ENCODE data around the gene CSNK2A1.

CSNK2A1 gene

DNA sequence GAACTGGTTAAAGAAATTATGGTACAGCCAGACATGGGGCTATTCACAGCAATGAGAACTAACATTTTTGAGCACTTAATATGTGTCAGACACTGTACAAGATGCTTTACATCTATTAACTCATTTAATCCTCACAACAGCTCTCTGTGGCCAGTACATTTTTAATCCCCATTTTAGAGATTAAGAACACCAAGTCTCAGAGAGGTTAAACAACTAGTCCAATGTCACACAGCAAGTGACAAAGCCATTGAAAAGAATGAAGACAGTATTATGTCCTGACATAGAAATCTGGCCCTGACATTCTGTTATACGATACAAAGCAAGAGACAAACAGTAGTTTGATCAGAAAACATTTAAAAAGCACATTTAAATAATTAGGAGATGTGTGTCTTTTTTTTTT, 3.8 kb upstream of the CSNK2A1 start:
- H3K4me2 ChIP-seq (ENCODE audit: low read length) = no peak overlapping the region
- no peaks in the 10 kb centered on the region for H3K36me3 ChIP-seq (replicated peaks; ENCODE audit: low read depth, low read length)
- H3K9ac ChIP-seq (ENCODE audit: low read length) = no peak overlapping the region

DNA sequence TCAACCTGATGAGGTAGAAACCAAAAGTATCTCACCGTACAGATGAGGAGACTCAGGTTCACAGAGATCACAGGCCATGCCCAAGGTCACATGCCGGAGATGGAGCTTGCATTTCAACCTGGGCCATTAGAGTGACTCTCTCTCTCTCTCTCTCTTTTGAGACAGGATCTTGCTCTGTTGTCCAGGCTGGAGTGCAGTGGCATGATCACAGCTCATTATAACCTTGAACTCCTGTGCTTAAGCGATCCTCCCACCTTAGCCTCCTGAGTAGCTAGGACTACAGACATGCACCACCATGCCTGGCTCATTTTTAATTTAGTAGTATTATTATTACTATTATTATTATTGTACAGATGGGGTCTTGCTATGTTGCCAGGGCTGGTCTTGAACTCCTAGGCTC, 2.8 kb upstream of the CSNK2A1 start:
- H2AFZ ChIP-seq (ENCODE audit: low read depth, low read length) = no peak overlapping the region
- H3K4me1 ChIP-seq (ENCODE audit: low read length) = peaks cover 17% of the 10 kb centered on the region
- no peak overlapping the region for H3K4me2 ChIP-seq (ENCODE audit: low read length)
- peaks cover 23% of the 10 kb centered on the region for H3K79me2 ChIP-seq (ENCODE audit: low read length)
- H3K27me3 ChIP-seq (ENCODE audit: low read depth, low read length) = peaks cover 13% of the 10 kb centered on the region
- H3K4me3 ChIP-seq (ENCODE audit: low read length) = no peak overlapping the region
- H3K9me3 ChIP-seq (ENCODE audit: insufficient read depth, low read length) = 0 out of 2 replicates have a peak, but pooled peaks cover 2% of the 10 kb centered on the region
- TF ChIP-seq, protein P1, sequence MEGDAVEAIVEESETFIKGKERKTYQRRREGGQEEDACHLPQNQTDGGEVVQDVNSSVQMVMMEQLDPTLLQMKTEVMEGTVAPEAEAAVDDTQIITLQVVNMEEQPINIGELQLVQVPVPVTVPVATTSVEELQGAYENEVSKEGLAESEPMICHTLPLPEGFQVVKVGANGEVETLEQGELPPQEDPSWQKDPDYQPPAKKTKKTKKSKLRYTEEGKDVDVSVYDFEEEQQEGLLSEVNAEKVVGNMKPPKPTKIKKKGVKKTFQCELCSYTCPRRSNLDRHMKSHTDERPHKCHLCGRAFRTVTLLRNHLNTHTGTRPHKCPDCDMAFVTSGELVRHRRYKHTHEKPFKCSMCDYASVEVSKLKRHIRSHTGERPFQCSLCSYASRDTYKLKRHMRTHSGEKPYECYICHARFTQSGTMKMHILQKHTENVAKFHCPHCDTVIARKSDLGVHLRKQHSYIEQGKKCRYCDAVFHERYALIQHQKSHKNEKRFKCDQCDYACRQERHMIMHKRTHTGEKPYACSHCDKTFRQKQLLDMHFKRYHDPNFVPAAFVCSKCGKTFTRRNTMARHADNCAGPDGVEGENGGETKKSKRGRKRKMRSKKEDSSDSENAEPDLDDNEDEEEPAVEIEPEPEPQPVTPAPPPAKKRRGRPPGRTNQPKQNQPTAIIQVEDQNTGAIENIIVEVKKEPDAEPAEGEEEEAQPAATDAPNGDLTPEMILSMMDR (IDR thresholded peaks at IDR 0.05; ENCODE audit: low read depth, low read length) = no peak
- no peak for TF ChIP-seq EZH2phosphoT487 (IDR thresholded peaks at IDR 0.05; ENCODE audit: low read depth)
- no peak overlapping the region for H3K9ac ChIP-seq (ENCODE audit: low read length)
- H4K20me1 ChIP-seq (ENCODE audit: insufficient read depth, low read length) = peaks cover 17% of the 10 kb centered on the region
- peaks cover 9% of the 10 kb centered on the region for H3K36me3 ChIP-seq (replicated peaks; ENCODE audit: low read depth, low read length)
- no peak overlapping the region for H3K27ac ChIP-seq (ENCODE audit: low read length)

More for the DNA sequence above, 3.8 kb upstream of the CSNK2A1 start:
- no peaks in the 10 kb centered on the region for H3K9me3 ChIP-seq (ENCODE audit: insufficient read depth, low read length)
- H3K27me3 ChIP-seq (ENCODE audit: low read depth, low read length) = peaks cover 21% of the 10 kb centered on the region
- H4K20me1 ChIP-seq (ENCODE audit: insufficient read depth, low read length) = peaks cover 6% of the 10 kb centered on the region
- H3K79me2 ChIP-seq (ENCODE audit: low read length) = peaks cover 12% of the 10 kb centered on the region
- H2AFZ ChIP-seq (ENCODE audit: low read depth, low read length) = no peak overlapping the region
- no peak for TF ChIP-seq EZH2phosphoT487 (IDR thresholded peaks at IDR 0.05; ENCODE audit: low read depth)
- TF ChIP-seq, protein P1 (IDR thresholded peaks at IDR 0.05; ENCODE audit: low read depth, low read length) = no peak
- no peak overlapping the region for H3K27ac ChIP-seq (ENCODE audit: low read length)
- H3K4me3 ChIP-seq (ENCODE audit: low read length) = no peak overlapping the region
- peaks cover 9% of the 10 kb centered on the region for H3K4me1 ChIP-seq (ENCODE audit: low read length)

DNA sequence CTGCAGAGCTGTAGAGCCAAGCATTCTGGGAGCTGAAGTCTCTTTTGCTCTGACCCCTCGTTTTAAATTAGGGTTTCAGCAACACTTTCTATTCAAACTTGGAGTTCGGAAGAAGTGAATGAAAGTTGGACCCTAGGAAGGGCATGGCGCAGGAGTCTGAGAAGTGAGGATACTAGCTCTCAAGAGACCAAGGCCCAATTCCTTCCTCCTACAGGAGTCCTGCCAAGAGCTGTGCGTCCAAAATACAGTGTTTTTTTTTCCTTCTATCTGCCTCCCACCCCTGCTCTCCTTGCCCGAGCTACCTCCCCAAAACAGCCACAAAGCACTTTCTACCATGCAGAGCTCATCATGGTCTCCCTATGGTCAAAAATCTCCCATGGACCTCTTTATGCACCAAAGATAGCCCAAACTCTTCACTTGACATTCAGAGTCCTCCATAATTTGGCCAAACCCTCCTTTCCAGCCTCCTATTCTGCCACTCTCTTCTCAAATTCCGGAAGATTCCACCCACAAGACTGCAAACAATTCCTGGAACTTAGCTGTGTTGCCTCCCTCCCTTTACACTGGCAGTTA, 649 bp upstream of the CSNK2A1 start:
- Histone ChIP-seq H3K27me3 (ENCODE audit: low read depth, low read length) (no peaks in the 10 kb centered on the region), H4K20me1 (ENCODE audit: insufficient read depth, low read length) (peaks cover 38% of the 10 kb centered on the region), H3K9ac (ENCODE audit: low read length) (peak overlapping the region; percentile 97), H3K4me3 (ENCODE audit: low read length) (peak overlapping the region; percentile 91), H3K79me2 (ENCODE audit: low read length) (peaks cover 44% of the 10 kb centered on the region), H3K27ac (ENCODE audit: low read length) (peak overlapping the region; percentile 72), H2AFZ (ENCODE audit: low read depth, low read length) (peak overlapping the region; percentile 88), H3K9me3 (ENCODE audit: insufficient read depth, low read length) (peaks cover 7% of the 10 kb centered on the region; the same call in 1 of the 2 replicates), H3K4me1 (ENCODE audit: low read length) (peaks cover 28% of the 10 kb centered on the region), H3K4me2 (ENCODE audit: low read length) (peak overlapping the region; percentile 70), H3K36me3 (replicated peaks; ENCODE audit: low read depth, low read length) (peaks cover 28% of the 10 kb centered on the region)
- no peak for TF ChIP-seq EZH2phosphoT487 (IDR thresholded peaks at IDR 0.05; ENCODE audit: low read depth)
- TF ChIP-seq, protein P1 (IDR thresholded peaks at IDR 0.05; ENCODE audit: low read depth, low read length) = no peak

DNA sequence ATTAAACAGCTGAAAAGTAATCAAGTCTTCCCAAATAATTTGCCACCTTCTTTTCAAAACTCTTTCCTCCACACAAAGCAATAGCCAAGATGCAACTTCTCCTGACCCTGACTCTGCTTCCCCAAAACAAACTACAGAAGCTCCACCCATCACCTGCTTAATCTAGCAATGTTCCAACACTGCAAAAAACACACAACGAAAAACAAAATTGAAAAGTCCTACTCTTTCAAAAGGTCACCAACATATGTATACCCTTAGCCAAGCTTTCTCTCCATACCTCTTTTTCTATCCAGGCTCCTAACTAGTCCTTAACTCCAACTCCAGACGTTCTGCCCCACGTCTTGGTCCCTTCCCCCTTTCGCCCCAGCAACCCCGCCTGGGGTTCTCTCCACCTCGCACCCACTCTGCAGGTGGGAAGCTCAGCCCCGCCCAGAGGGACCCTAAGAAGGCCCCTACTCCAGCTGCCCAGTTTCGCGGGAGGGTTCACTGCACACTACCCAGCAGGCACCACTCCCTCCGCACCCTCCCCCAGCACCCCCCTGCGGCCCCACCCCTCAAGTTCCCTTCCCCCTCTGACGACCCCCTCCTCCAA, 717 bp downstream of the CSNK2A1 start:
- Histone ChIP-seq H3K79me2 (ENCODE audit: low read length) (peaks cover 57% of the 10 kb centered on the region), H3K9ac (ENCODE audit: low read length) (peak overlapping the region; percentile 97), H2AFZ (ENCODE audit: low read depth, low read length) (no peak overlapping the region), H3K9me3 (ENCODE audit: insufficient read depth, low read length) (peaks cover 7% of the 10 kb centered on the region; the same call in 1 of the 2 replicates), H3K36me3 (replicated peaks; ENCODE audit: low read depth, low read length) (peaks cover 33% of the 10 kb centered on the region), H3K27me3 (ENCODE audit: low read depth, low read length) (no peaks in the 10 kb centered on the region), H4K20me1 (ENCODE audit: insufficient read depth, low read length) (peaks cover 51% of the 10 kb centered on the region), H3K4me1 (ENCODE audit: low read length) (peaks cover 41% of the 10 kb centered on the region), H3K4me2 (ENCODE audit: low read length) (peak overlapping the region; percentile 84), H3K4me3 (ENCODE audit: low read length) (peak overlapping the region; percentile 91), H3K27ac (ENCODE audit: low read length) (peak overlapping the region; percentile 72)
- TF ChIP-seq, protein P1 (IDR thresholded peaks at IDR 0.05; ENCODE audit: low read depth, low read length) = no peak
- TF ChIP-seq EZH2phosphoT487 (IDR thresholded peaks at IDR 0.05; ENCODE audit: low read depth) = no peak
